ENCODE measurements around the gene RNF7.

GRCh38 chr3:141723255-141723654 lies 14.8 kb upstream of the RNF7 start:
- TF ChIP-seq GATA2 (IDR thresholded peaks at IDR 0.05; ENCODE audit: insufficient read depth, insufficient read length, low read depth, low read length) (no peak), JUN (IDR thresholded peaks at IDR 0.05; ENCODE audit: borderline replicate concordance, insufficient read depth, insufficient read length, low read depth) (no peak), POLR2A (IDR thresholded peaks at IDR 0.05; ENCODE audit: low read depth, low read length) (no peak), POLR2AphosphoS5 (IDR thresholded peaks at IDR 0.05; ENCODE audit: insufficient read depth, low read depth, low read length) (no peak)
- TF ChIP-seq, protein P1, sequence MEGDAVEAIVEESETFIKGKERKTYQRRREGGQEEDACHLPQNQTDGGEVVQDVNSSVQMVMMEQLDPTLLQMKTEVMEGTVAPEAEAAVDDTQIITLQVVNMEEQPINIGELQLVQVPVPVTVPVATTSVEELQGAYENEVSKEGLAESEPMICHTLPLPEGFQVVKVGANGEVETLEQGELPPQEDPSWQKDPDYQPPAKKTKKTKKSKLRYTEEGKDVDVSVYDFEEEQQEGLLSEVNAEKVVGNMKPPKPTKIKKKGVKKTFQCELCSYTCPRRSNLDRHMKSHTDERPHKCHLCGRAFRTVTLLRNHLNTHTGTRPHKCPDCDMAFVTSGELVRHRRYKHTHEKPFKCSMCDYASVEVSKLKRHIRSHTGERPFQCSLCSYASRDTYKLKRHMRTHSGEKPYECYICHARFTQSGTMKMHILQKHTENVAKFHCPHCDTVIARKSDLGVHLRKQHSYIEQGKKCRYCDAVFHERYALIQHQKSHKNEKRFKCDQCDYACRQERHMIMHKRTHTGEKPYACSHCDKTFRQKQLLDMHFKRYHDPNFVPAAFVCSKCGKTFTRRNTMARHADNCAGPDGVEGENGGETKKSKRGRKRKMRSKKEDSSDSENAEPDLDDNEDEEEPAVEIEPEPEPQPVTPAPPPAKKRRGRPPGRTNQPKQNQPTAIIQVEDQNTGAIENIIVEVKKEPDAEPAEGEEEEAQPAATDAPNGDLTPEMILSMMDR (IDR thresholded peaks at IDR 0.05; ENCODE audit: extremely low read depth in 1 of 2, insufficient read depth in 1 of 2, low read depth in 1 of 2, low read length in 2 of 2): no peak
- TF ChIP-seq, protein P2, sequence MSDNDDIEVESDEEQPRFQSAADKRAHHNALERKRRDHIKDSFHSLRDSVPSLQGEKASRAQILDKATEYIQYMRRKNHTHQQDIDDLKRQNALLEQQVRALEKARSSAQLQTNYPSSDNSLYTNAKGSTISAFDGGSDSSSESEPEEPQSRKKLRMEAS (IDR thresholded peaks at IDR 0.05; ENCODE audit: insufficient read depth, insufficient read length): no peak
